Left cardiac atrium (tissue), 4 donors: ENCODE data around the gene AAMP. TPM values are rescaled to one million over a fixed set of nuclear protein-coding genes. Genes with fewer than 3 reads are reported as not detected.
"Not testable (repeated sequence)": the region's sequence is repeated elsewhere in the genome, so short reads cannot be mapped to it uniquely, and the experiment has no call there.

Experiments
- ATAC-seq, 2 donors: fragments of 200-7000 bp; cut with Tn5 transposase; one replicate each; pipeline ENCODE4 v1.9.1; 2020; ENCODE audit warnings: mild to moderate bottlenecking in 2 of 2, moderate library complexity in 2 of 2
- DNase-seq: peaks from one replicate; pipeline ENCODE4 v3.0.0-alpha.2; 2020
- intact Hi-C, 2 donors: fragments of 100-400 bp; cut with DNase I; formaldehyde crosslinking; loops; one replicate each; pipeline versions ENCODE4 v1.14.1 to v1.15.1; 2022 to 2023
- total RNA-seq, 2 donors: library from RNA; stranded (reverse); fragmentation: NEBNext Ultra II Directional; extraction: Animal tissue kit (Norgen Biotek cat#: 25700); gene quantifications; one replicate each; pipeline ENCODE4 v1.2.1, GENCODE V29; 2021
- donor health status: DM: no; HTN: yes; CAD: no.
- donor health status: DM: no; HTN: yes; CAD: no; lungs with severe emphysema.
- donor health status: DM: yes; HTN: yes; CAD: no.
- donor health status: Dilated cardiomyopathy.

AAMP gene
- total RNA-seq, 2 donors from 2014 or later, result 49.0 to 52.5 TPM

GRCh38 chr2:218280260-218280870 lies 10.4 kb upstream of the AAMP start:
- intact Hi-C loops, result no loop called here
- ATAC-seq, result no peak
- DNase-seq, result peak; percentile 21

DNA sequence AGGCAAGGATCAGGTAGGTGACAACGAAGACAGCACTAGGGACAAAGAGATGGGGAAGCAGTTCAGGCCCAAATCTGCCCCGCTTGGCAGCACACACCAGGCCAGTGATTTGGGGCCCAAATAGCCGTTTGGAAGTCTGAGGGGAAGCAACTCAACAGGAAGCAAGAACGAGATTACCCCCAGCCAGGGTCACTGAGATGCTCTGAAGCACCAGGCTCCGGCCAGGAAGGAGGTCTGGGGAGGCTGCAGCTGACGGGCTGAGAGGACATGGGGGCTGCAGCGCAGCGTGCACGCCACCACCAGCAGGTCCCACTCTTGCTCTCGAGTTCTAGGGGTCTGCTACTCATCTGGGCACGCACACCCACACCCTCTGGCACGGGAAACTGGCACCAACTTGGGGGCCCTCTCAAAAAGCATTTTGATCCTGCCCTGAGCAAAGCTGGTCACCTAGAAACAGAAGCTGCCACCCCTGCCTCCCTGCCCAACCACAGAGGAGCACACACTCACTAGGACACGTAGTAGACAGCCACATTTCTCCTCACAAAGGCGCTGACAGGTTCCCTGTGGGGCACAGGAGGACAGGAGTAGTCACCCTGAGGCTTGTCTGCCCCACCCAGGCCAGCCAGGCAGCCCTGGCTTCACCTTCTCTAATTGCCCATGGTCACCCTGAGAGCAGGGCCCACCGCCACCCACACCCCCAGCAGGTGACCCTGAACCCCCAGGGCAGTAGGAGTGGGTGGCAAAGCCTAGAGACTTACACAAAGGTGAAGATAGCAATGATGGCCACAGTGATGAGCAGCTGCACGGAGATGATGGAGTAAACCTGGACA lies 8.8 kb upstream of the AAMP start:
- intact Hi-C loops, result loop anchor here in 1 of 2 donors (10.0 kb wide), 1 partner anchor 186 kb away; no protein-coding TSS in a partner anchor

DNA sequence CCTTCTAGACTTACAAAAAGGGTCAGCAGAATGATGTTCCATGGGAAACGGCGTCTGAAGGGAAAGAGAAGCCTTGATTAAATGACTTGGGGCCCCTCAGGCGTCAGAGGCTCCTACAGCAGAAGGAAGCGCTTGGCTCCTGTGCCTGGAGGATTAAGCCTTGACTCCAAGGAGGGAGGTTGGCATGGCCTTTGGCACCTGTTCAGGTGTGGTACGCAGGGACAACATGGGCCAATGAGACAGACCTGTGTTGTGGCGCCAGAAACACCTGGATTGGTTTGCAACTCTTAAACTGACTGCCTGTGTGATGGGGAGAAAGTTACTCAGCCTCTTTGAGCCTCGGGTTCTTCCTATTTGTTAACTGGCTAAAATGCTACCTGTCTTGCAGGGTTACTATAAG lies 8.0 kb upstream of the AAMP start:
- DNase-seq, result no peak
- no peak for ATAC-seq
- intact Hi-C loops, result loop anchor here in 1 of 2 donors (10.0 kb wide), 1 partner anchor 187 kb away; no protein-coding TSS in a partner anchor

More for the DNA sequence above, 8.8 kb upstream of the AAMP start:
- no peak for ATAC-seq
- peak; percentile 13 for DNase-seq

GRCh38 chr2:218276986-218277755 lies 7.2 kb upstream of the AAMP start:
- intact Hi-C loops, result loop anchor here in 1 of 2 donors (10.0 kb wide), 1 partner anchor 188 kb away; no protein-coding TSS in a partner anchor
- DNase-seq (peak; percentile 29), ATAC-seq (no peak)

GRCh38 chr2:218275371-218276072 lies 5.6 kb upstream of the AAMP start:
- no peak for DNase-seq
- intact Hi-C loops, result loop anchor here in 1 of 2 donors (10.0 kb wide), 1 partner anchor 189 kb away; no protein-coding TSS in a partner anchor
- ATAC-seq, result no peak

DNA sequence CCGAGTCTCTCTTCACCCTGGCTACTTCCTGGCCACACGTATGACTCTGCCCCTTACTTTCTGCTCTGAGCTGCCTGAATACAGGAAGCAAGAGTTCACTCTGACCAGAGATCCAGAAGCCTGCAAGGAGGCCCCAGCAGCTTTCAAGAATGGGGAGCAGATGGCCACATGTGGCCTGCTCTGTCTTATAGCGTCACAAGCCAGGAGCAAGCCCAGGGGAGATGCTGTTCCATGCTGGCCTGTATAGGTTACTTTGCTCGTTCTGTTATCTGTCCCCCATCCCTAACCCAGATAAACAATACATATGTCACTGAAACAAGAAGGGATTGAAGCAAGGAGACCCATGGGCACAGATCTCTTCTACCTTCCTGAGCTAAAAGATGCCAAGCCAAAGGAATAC lies 4.6 kb upstream of the AAMP start:
- intact Hi-C loops, result loop anchor here in 1 of 2 donors (10.0 kb wide), 1 partner anchor 190 kb away; no protein-coding TSS in a partner anchor
- no peak for DNase-seq
- ATAC-seq, result no peak

- DNase-seq (no peak), ATAC-seq (no peak)
- intact Hi-C loops, result loop anchor here in 1 of 2 donors (10.0 kb wide), 1 partner anchor 191 kb away; no protein-coding TSS in a partner anchor
Measured at GRCh38 chr2:218273908-218274249, 3.9 kb upstream of the AAMP start.

DNA sequence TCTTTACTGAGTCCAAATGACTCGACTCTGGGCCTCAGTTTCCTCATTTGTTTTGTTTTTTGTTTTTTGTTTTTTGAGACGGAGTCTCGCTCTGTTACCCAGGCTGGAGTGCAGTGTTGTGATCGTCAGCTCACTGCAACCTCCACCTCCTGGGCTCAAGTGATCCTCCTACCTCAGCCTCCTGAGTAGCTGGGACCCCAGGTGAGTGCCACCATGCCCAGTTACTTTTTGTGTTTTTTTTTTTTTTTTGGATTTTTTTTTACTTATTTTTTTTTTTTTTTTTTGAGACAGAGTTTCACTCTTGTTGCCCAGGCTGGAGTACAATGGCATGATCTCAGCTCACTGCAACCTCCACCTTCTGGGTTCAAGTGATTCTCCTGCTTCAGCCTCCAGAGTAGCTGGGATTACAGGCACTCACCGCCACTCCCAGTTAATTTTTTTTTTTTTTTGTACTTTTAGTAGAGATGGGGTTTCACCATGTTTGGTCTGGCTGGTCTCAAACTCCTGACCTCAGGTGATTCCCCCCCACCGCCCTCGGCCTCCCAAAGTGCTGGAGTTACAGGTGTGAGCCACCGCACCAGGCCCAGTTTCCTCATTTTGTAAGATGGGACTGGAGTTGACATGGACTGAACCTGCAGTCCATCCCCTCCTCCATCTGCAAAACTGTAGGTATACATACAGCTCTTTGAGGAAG lies 3.4 kb upstream of the AAMP start:
- intact Hi-C loops, result loop anchor here in 1 of 2 donors (10.0 kb wide), 1 partner anchor 191 kb away; no protein-coding TSS in a partner anchor
- not testable (repeated sequence) for ATAC-seq, DNase-seq

GRCh38 chr2:218272531-218273212 lies 2.7 kb upstream of the AAMP start:
- DNase-seq, result peak; percentile 92
- intact Hi-C loops, result loop anchor here in 1 of 2 donors (10.0 kb wide), 1 partner anchor 192 kb away; no protein-coding TSS in a partner anchor
- ATAC-seq, result peak; percentile 36 to 44

GRCh38 chr2:218271865-218272530 lies 2.1 kb upstream of the AAMP start:
- intact Hi-C loops, result loop anchor here in 1 of 2 donors (10.0 kb wide), 1 partner anchor 193 kb away; no protein-coding TSS in a partner anchor
- DNase-seq (no peak), ATAC-seq (no peak)

- intact Hi-C loops, result loop anchor here in 1 of 2 donors (10.0 kb wide), 1 partner anchor 193 kb away; no protein-coding TSS in a partner anchor
- ATAC-seq (no peak), DNase-seq (no peak)
Measured at GRCh38 chr2:218271487-218271797, 1.5 kb upstream of the AAMP start.

DNA sequence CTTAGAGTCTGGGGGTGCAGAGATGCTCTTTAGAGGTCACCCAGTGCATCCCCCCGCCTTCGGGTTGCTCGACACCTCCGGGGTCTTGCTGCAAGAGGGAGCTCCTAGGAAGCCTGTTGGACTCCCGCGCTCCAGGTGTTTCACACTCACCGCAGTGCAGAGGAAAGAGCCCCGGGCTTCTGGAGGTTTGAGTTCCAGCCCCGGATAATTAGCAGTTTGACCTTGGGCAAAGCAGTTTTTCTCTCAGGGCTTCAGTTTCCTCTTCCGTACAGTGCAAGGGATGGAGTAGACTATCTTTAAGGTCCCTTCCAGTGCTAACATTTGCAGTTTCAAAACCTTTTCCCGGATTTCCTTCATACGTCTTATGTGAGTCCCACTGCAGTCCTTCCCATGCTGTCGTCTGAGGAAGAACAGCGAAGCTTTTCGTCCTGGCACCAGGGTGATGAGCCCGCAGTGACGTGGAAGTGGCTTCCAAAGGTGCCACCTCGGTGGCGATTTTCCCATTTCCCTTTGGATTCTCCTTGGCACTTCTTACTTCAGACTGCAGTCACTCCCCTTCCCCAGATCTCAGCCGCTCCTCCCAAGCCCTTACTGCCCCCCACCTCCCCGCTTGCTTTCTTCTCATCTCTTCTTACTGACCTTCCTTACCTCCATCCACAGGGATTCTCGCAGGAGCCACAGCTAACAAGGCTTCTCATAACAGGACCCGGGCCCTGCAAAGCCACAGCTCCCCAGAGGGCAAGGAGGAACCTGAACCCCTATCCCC lies 967 bp upstream of the AAMP start:
- intact Hi-C loops, result loop anchor here in 1 of 2 donors (10.0 kb wide), 1 partner anchor 194 kb away; no protein-coding TSS in a partner anchor
- DNase-seq (no peak), ATAC-seq (peak in 1 of 2 donors; percentile 1)

GRCh38 chr2:218267259-218267658 lies 2.7 kb downstream of the AAMP start:
- intact Hi-C loops, result no loop called here
- ATAC-seq, result no peak
- DNase-seq, result no peak

DNA sequence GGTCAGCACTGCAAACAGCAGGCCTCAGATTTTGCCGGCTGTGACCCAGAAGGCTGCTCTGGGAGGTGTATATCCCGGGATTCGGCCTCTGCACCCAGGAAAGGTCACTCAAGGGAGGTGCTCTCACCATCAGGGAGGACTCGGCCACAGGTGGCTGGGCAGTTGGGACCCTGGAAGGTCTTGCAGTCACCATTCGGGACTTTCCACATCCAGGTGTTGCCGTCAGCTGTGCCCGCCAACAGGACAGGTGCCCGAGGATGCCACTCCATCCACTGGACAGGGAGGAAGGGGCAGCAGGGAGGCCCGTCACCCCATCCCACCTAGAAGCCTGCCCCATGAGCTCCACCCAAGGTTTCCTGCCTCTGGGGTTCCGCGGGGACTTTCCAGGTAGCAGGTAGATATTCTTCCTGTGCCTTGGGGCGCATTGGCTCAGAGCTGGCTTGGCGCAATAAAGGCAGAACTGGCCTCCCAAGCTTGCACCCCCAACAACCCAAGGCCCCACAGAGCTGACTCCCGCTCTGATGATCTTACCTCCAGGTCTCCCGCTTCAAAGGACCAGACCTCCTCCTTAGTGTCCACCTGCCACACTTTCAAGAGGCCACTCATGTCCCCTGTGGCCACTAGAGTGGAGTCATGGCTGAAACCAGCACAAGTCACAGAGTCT lies 3.5 kb downstream of the AAMP start:
- DNase-seq, result no peak
- intact Hi-C loops, result no loop called here
- ATAC-seq, result no peak

GRCh38 chr2:218265626-218266025 lies 4.3 kb downstream of the AAMP start:
- no peak for ATAC-seq
- no peak for DNase-seq
- intact Hi-C loops, result no loop called here
